Measurements from ENCODE around the gene LYSMD2. TPM values are rescaled to one million over a fixed set of nuclear protein-coding genes. Genes with fewer than 3 reads are reported as not detected.
A peak's percentile ranks its signal among the peaks of the same experiment; 100 is the strongest.

The LYSMD2 gene
- total RNA-seq, 1 donor from 2014 or later: 0.78 TPM

GRCh38 chr15:51702710-51703109 is 34.7 kb downstream of the LYSMD2 start:
- Mint-ChIP-seq H3K27me3 (ENCODE audit: unreplicated experiment) (peaks cover 2% of the 10 kb centered on the region), H3K36me3 (ENCODE audit: unreplicated experiment) (no peaks in the 10 kb centered on the region), H3K4me3 (ENCODE audit: unreplicated experiment) (no peak overlapping the region), H3K27ac (ENCODE audit: unreplicated experiment) (no peak overlapping the region), H3K4me1 (ENCODE audit: low read depth, unreplicated experiment) (no peaks in the 10 kb centered on the region), H3K9me3 (ENCODE audit: unreplicated experiment) (no peaks in the 10 kb centered on the region)
- no peak for TF ChIP-seq CTCF (IDR thresholded peaks at IDR 0.05; ENCODE audit: partially characterized antibody, unreplicated experiment)
- DNase-seq: no peak

DNA sequence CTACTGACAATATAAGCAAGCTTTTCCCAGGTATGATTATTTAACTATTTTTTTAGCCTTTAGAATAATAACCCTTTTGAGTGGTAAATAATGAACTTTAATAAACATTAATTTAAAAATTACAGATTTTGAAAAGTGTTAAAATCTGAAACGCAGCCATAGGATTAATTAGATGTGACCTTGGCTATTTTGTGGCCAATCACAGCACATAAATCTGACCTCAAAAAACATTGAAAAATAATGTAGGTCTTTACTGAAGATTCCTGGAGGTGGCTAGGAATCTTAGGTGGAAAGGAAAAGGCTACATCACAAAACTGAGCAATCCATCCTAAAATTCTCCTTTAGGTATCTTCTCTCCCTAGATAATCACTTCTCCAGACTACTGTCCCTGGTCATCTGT is 38.1 kb downstream of the LYSMD2 start:
- Mint-ChIP-seq H3K27ac (ENCODE audit: unreplicated experiment) (no peak overlapping the region), H3K9me3 (ENCODE audit: unreplicated experiment) (no peaks in the 10 kb centered on the region), H3K27me3 (ENCODE audit: unreplicated experiment) (peaks cover 2% of the 10 kb centered on the region), H3K36me3 (ENCODE audit: unreplicated experiment) (no peaks in the 10 kb centered on the region), H3K4me1 (ENCODE audit: low read depth, unreplicated experiment) (peaks cover 3% of the 10 kb centered on the region), H3K4me3 (ENCODE audit: unreplicated experiment) (no peak overlapping the region)
- no peak for DNase-seq
- no peak for TF ChIP-seq CTCF (IDR thresholded peaks at IDR 0.05; ENCODE audit: partially characterized antibody, unreplicated experiment)

- peaks cover 6% of the 10 kb centered on the region for H3K36me3 Mint-ChIP-seq (ENCODE audit: unreplicated experiment)
- DNase-seq: no peak
- no peak overlapping the region for H3K4me3 Mint-ChIP-seq (ENCODE audit: unreplicated experiment)
- H3K4me1 Mint-ChIP-seq (ENCODE audit: low read depth, unreplicated experiment): peaks cover 3% of the 10 kb centered on the region
- no peak for TF ChIP-seq CTCF (IDR thresholded peaks at IDR 0.05; ENCODE audit: partially characterized antibody, unreplicated experiment)
- peaks cover 2% of the 10 kb centered on the region for H3K27me3 Mint-ChIP-seq (ENCODE audit: unreplicated experiment)
- H3K9me3 Mint-ChIP-seq (ENCODE audit: unreplicated experiment): peaks cover 2% of the 10 kb centered on the region
- no peak overlapping the region for H3K27ac Mint-ChIP-seq (ENCODE audit: unreplicated experiment)
Measured at GRCh38 chr15:51697163-51697562, 40.3 kb downstream of the LYSMD2 start.

DNA sequence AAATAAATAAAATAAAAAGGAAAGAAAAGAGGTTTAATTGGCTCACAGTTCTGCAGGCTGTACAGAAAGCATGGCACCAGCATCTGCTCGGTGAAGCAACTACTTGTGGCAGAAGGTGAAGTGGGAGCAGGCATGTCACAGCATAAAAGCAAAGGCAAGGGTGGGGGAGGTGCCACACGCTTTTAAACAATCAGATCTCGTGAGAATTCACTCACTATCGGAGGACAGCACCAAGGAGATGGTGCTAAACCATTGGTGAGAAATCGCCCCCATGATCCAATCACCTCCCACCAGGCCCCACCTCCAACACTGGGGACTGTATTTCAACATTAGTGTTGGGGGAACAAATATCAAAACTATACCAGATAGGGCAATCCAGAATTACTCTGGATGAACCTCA is 40.9 kb downstream of the LYSMD2 start:
- Mint-ChIP-seq H3K36me3 (ENCODE audit: unreplicated experiment) (peaks cover 6% of the 10 kb centered on the region), H3K9me3 (ENCODE audit: unreplicated experiment) (peaks cover 2% of the 10 kb centered on the region), H3K4me3 (ENCODE audit: unreplicated experiment) (no peak overlapping the region), H3K4me1 (ENCODE audit: low read depth, unreplicated experiment) (peaks cover 6% of the 10 kb centered on the region), H3K27ac (ENCODE audit: unreplicated experiment) (peak overlapping the region; percentile 85), H3K27me3 (ENCODE audit: unreplicated experiment) (peaks cover 2% of the 10 kb centered on the region)
- no peak for TF ChIP-seq CTCF (IDR thresholded peaks at IDR 0.05; ENCODE audit: partially characterized antibody, unreplicated experiment)
- DNase-seq: peak; percentile 35

GRCh38 chr15:51692154-51692553 is 45.3 kb downstream of the LYSMD2 start:
- TF ChIP-seq CTCF (IDR thresholded peaks at IDR 0.05; ENCODE audit: partially characterized antibody, unreplicated experiment): no peak
- peaks cover 21% of the 10 kb centered on the region for H3K36me3 Mint-ChIP-seq (ENCODE audit: unreplicated experiment)
- peaks cover 6% of the 10 kb centered on the region for H3K9me3 Mint-ChIP-seq (ENCODE audit: unreplicated experiment)
- no peak for DNase-seq
- H3K4me3 Mint-ChIP-seq (ENCODE audit: unreplicated experiment): no peak overlapping the region
- no peak overlapping the region for H3K27ac Mint-ChIP-seq (ENCODE audit: unreplicated experiment)
- peaks cover 28% of the 10 kb centered on the region for H3K4me1 Mint-ChIP-seq (ENCODE audit: low read depth, unreplicated experiment)
- no peaks in the 10 kb centered on the region for H3K27me3 Mint-ChIP-seq (ENCODE audit: unreplicated experiment)

Measured in glutamatergic neuron (in vitro differentiated cells).